Mesenchymal stem cell (in vitro differentiated cells and primary cell): Measurements from ENCODE around the gene MAPK7.

Experiments
- DNase-seq: peaks from one replicate; pipeline ENCODE4 v3.0.0-alpha.2; 2013
- H2AFZ ChIP-seq: one replicate; pipeline ENCODE4 v1.6.1; 2013; ENCODE audit warnings: low read depth, mild to moderate bottlenecking, control low read depth, inconsistent platforms, low read length, moderate library complexity
- H2AK5ac ChIP-seq: 2 replicates; pipeline ENCODE4 v1.6.1; 2013; ENCODE audit warnings: low read length, moderate library complexity, mild to moderate bottlenecking, inconsistent platforms; ENCODE audit not compliant: severe bottlenecking
- H2BK120ac ChIP-seq: one replicate; pipeline ENCODE4 v1.6.1; 2013; ENCODE audit warnings: low read depth, mild to moderate bottlenecking, inconsistent platforms, low read length, moderate library complexity
- H2BK12ac ChIP-seq, 2 experiments: one replicate each; pipeline ENCODE4 v1.6.1; 2013; ENCODE audit warnings: inconsistent platforms in 2 of 2, low read length in 2 of 2, mild to moderate bottlenecking in 2 of 2, moderate library complexity in 2 of 2, control low read depth in 1 of 2
- H2BK15ac ChIP-seq: one replicate; pipeline ENCODE4 v1.6.1; 2013; ENCODE audit warnings: mild to moderate bottlenecking, low read depth, inconsistent platforms; ENCODE audit not compliant: poor library complexity, severe bottlenecking
- H2BK5ac ChIP-seq: 2 replicates; pipeline ENCODE4 v1.6.1; 2013; ENCODE audit warnings: low read depth, mild to moderate bottlenecking, low read length, control low read depth, inconsistent platforms; ENCODE audit not compliant: poor library complexity, severe bottlenecking
- H3K14ac ChIP-seq, 2 experiments: one replicate each; pipeline ENCODE4 v1.6.1; 2013; ENCODE audit warnings: inconsistent platforms in 2 of 2, low read length in 2 of 2, control low read depth in 1 of 2, mild to moderate bottlenecking in 1 of 2, moderate library complexity in 1 of 2
- H3K18ac ChIP-seq, 2 experiments: one replicate each; pipeline ENCODE4 v1.6.1; 2013; ENCODE audit warnings: inconsistent platforms in 2 of 2, low read length in 2 of 2, control low read depth in 1 of 2, low read depth in 1 of 2, mild to moderate bottlenecking in 1 of 2
- H3K23ac ChIP-seq, 2 experiments: one replicate each; pipeline ENCODE4 v1.6.1; 2013; ENCODE audit warnings: inconsistent platforms in 2 of 2, low read length in 2 of 2, mild to moderate bottlenecking in 2 of 2, moderate library complexity in 2 of 2, control low read depth in 1 of 2
- H3K27ac ChIP-seq: 2 replicates; pipeline ENCODE4 v1.5.1; 2013; ENCODE audit warnings: mild to moderate bottlenecking, moderate library complexity, low read length, control low read depth, inconsistent platforms; ENCODE audit not compliant: poor library complexity, severe bottlenecking
- H3K27me3 ChIP-seq, 2 experiments: 2 replicates each; pipeline versions ENCODE4 v1.6.1 to v1.7.0; 2013; ENCODE audit warnings: low read length in 2 of 2, mild to moderate bottlenecking in 2 of 2, moderate library complexity in 2 of 2, control low read depth in 1 of 2, inconsistent platforms in 1 of 2; ENCODE audit not compliant: control insufficient read depth in 1 of 2, insufficient read depth in 1 of 2
- H3K36me3 ChIP-seq, 2 experiments: 2 replicates each; pipeline versions ENCODE4 v1.6.1 to v1.7.0; 2013; ENCODE audit warnings: low read length in 2 of 2, control low read depth in 1 of 2, inconsistent platforms in 1 of 2, low read depth in 1 of 2, mild to moderate bottlenecking in 1 of 2; ENCODE audit not compliant: insufficient read depth in 2 of 2, control insufficient read depth in 1 of 2
- H3K4ac ChIP-seq, 2 experiments: one replicate each; pipeline ENCODE4 v1.6.1; 2013; ENCODE audit warnings: inconsistent platforms in 2 of 2, low read length in 2 of 2, mild to moderate bottlenecking in 2 of 2, moderate library complexity in 2 of 2, control low read depth in 1 of 2, low read depth in 1 of 2
- H3K4me1 ChIP-seq: 2 replicates; pipeline ENCODE4 v1.6.1; 2013; ENCODE audit warnings: low read depth, low read length, control low read depth; ENCODE audit not compliant: control insufficient read depth, insufficient read depth
- H3K4me2 ChIP-seq: 2 replicates; pipeline ENCODE4 v1.6.1; 2013; ENCODE audit warnings: low read length, mild to moderate bottlenecking, inconsistent platforms; ENCODE audit not compliant: poor library complexity, severe bottlenecking
- H3K4me3 ChIP-seq, 2 experiments: 2 replicates each; pipeline versions ENCODE4 v1.5.1 to v1.7.0; 2013; ENCODE audit warnings: low read length in 2 of 2, mild to moderate bottlenecking in 2 of 2, control low read depth in 1 of 2, low read depth in 1 of 2; ENCODE audit not compliant: insufficient read depth in 1 of 2
- H3K79me1 ChIP-seq: replicated peaks from 2 replicates; pipeline ENCODE4 v1.6.1; 2013; ENCODE audit warnings: mild to moderate bottlenecking, control low read depth, low read length, inconsistent platforms; ENCODE audit not compliant: poor library complexity, severe bottlenecking
- H3K9ac ChIP-seq: 2 replicates; pipeline ENCODE4 v1.7.0; 2013; ENCODE audit warnings: mild to moderate bottlenecking, low read length, moderate library complexity
- H3K9me3 ChIP-seq: 2 replicates; pipeline ENCODE4 v1.7.0; 2013; ENCODE audit warnings: mild to moderate bottlenecking, low read length; ENCODE audit not compliant: control insufficient read depth
- H4K8ac ChIP-seq: one replicate; pipeline ENCODE4 v1.6.1; 2013; ENCODE audit warnings: inconsistent platforms, mild to moderate bottlenecking, low read length, moderate library complexity
- H4K91ac ChIP-seq: one replicate; pipeline ENCODE4 v1.6.1; 2013; ENCODE audit warnings: mild to moderate bottlenecking, low read length, inconsistent platforms
- WGBS: methylation state at CpG from one replicate; pipeline ENCODE4 v1.1.7; 2013; ENCODE audit warnings: mixed read lengths; 5-methylcytosine and 5-hydroxymethylcytosine counted together

MAPK7 gene

GRCh38 chr17:19397556-19398041 lies 19.3 kb downstream of the MAPK7 start:
- Histone ChIP-seq H2BK15ac (no peak overlapping the region), H3K4me2 (no peak overlapping the region)
- 62% methylated on average over 6 of the region's 6 CpGs for WGBS

DNA sequence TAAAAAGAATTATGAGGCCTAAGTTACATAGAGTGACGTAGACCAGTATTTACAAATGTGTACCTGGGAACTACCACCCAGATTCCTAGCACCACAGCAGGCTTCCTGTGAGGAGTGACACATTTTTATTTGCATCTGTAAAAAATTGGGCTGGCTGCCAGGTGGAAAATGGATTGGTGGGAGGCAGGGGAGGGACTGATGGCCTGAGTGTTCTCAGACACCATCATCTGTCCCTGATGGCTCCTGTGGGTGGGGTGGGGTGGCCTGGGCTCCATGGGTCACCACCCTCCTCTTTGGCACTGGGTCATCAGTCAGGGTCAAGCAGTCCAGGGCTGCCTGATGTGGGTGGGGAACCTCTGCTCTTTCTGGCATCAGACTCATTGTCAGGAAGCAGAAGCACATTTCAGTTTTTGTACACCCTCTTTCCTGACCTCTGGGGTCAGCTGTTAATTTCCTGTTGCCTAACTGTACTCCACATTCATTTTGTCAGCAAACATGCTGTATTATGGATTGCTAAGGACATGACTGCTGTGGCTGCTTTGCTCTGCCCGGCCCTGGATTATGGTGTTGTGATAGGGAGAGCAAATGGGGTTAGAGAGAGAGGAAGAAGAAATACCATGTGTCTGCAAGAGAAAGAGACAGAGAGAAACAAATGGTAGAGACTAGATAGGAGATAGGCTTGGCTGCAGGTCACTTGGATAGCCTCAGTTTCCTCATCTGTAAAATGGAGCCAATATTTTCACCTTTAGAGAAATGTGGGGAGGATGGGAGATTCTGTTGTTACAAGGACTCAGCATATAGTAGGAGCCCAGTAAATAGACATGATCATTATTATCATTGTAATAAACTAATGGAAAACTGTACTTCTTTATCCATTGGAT lies 20.2 kb downstream of the MAPK7 start:
- Histone ChIP-seq H3K79me1 (no peaks in the 10 kb centered on the region), H3K4me2 (no peak overlapping the region), H4K8ac (peak overlapping the region; percentile 91), H2AK5ac (no peak overlapping the region), H3K4me3 (no peak overlapping the region), H3K9me3 (no peaks in the 10 kb centered on the region), H3K23ac (no peak overlapping the region), H2BK12ac (peak overlapping the region; percentile 1 to 88), H2AFZ (no peak overlapping the region), H4K91ac (peak overlapping the region; percentile 97), H3K4ac (peak overlapping the region in 1 of 2 experiments; percentile 79), H2BK5ac (no peak overlapping the region), H3K9ac (no peak overlapping the region), H2BK120ac (no peak overlapping the region), H3K27ac (no peak overlapping the region), H3K14ac (no peak overlapping the region), H3K27me3 (peaks cover 0 to 3% of the 10 kb centered on the region in 2 experiments), H2BK15ac (peak overlapping the region; percentile 67), H3K18ac (peak overlapping the region; percentile 61 to 89), H3K4me1 (peaks cover 2% of the 10 kb centered on the region), H3K36me3 (no peaks in the 10 kb centered on the region)
- WGBS: 54% methylated on average over 2 of the region's 2 CpGs
- DNase-seq: peak; percentile 35

More at GRCh38 chr17:19397556-19398041, 19.3 kb downstream of the MAPK7 start:
- Histone ChIP-seq H2AFZ (no peak overlapping the region), H3K4me1 (peaks cover 2% of the 10 kb centered on the region), H2BK5ac (no peak overlapping the region), H2BK12ac (peak overlapping the region; percentile 45 to 61), H3K4ac (no peak overlapping the region), H3K27ac (no peak overlapping the region), H3K9ac (no peak overlapping the region), H3K18ac (peak overlapping the region in 1 of 2 experiments; percentile 46), H3K23ac (no peak overlapping the region), H3K79me1 (no peaks in the 10 kb centered on the region), H4K8ac (peak overlapping the region; percentile 55), H2BK120ac (peak overlapping the region; percentile 91), H4K91ac (peak overlapping the region; percentile 53), H3K36me3 (no peaks in the 10 kb centered on the region), H3K4me3 (no peak overlapping the region), H2AK5ac (no peak overlapping the region), H3K27me3 (peaks cover 0 to 7% of the 10 kb centered on the region in 2 experiments), H3K9me3 (no peaks in the 10 kb centered on the region), H3K14ac (peak overlapping the region in 1 of 2 experiments; percentile 35)
- no peak for DNase-seq

- H3K36me3 ChIP-seq: no peaks in the 10 kb centered on the region
- WGBS: 87% methylated on average over 3 of the region's 3 CpGs
These were observed 21.6 kb downstream of the MAPK7 start for GRCh38 chr17:19399750-19400450.

More at GRCh38 chr17:19399750-19400450, 21.6 kb downstream of the MAPK7 start:
- Histone ChIP-seq H2BK120ac (peak overlapping the region; percentile 29), H2AFZ (no peak overlapping the region), H3K9ac (no peak overlapping the region), H3K18ac (peak overlapping the region in 1 of 2 experiments; percentile 1), H3K4ac (no peak overlapping the region), H3K9me3 (no peaks in the 10 kb centered on the region), H2AK5ac (no peak overlapping the region), H4K8ac (no peak overlapping the region), H4K91ac (peak overlapping the region; percentile 1), H3K79me1 (no peaks in the 10 kb centered on the region), H2BK5ac (no peak overlapping the region), H3K4me2 (no peak overlapping the region), H3K4me3 (no peak overlapping the region), H3K23ac (no peak overlapping the region), H2BK15ac (no peak overlapping the region), H3K27me3 (no peaks in the 10 kb centered on the region), H3K14ac (no peak overlapping the region), H2BK12ac (peak overlapping the region; percentile 3 to 23), H3K27ac (no peak overlapping the region), H3K4me1 (peaks cover 2% of the 10 kb centered on the region)
- DNase-seq: no peak
